HEK293 (cell line): Measurements from ENCODE around the gene DPYD.

ENCODE experiments used
- CTCF ChIA-PET: fragments of 350-600 bp; formaldehyde crosslinking; extraction: SDS; loops from one replicate; lab custom pipeline; 2021; ENCODE audit warnings: antibody characterized with exemption; lab: Yijun Ruan, JAX
- POLR2A ChIA-PET: fragments of 300-600 bp; formaldehyde crosslinking; extraction: SDS; loops from one replicate; lab custom pipeline; 2020; ENCODE audit warnings: antibody characterized with exemption, inconsistent platforms; lab: Yijun Ruan, JAX
- H3K27ac ChIP-seq: fragments of 200-500 bp; sonication (Bioruptor generic); 2 replicates; pipeline ENCODE4 v1.5.1; 2014; ENCODE audit warnings: low read depth, low read length, control low read depth, inconsistent platforms; ENCODE audit errors: extremely low read depth
- H3K36me3 ChIP-seq, 2 experiments: fragments of 200-500 bp in 1 of 2; sonication (Bioruptor generic) in 1 of 2; 1 replicate in 1 of 2; 2 replicates in 1 of 2; pipeline ENCODE4 v1.5.1; 2014 to 2017; ENCODE audit warnings: inconsistent platforms in 2 of 2, low read length in 2 of 2; ENCODE audit not compliant: control insufficient read depth in 2 of 2, insufficient read depth in 1 of 2
- H3K4me1 ChIP-seq: fragments of 200-500 bp; sonication (Bioruptor generic); 2 replicates; pipeline ENCODE4 v1.5.1; 2014; ENCODE audit warnings: mild to moderate bottlenecking, low read length, inconsistent platforms; ENCODE audit not compliant: control insufficient read depth, insufficient read depth
- H3K4me3 ChIP-seq: 2 replicates; pipeline ENCODE4 v1.5.1; 2011; ENCODE audit warnings: low read depth, mild to moderate bottlenecking, control low read depth, low read length, moderate library complexity
- H3K9me3 ChIP-seq: fragments of 200-500 bp; sonication (Bioruptor generic); 2 replicates; pipeline ENCODE4 v1.5.1; 2014; ENCODE audit warnings: low read depth, low read length, inconsistent platforms; ENCODE audit not compliant: control insufficient read depth, insufficient read depth
- AEBP2 ChIP-seq: fragments of 450-650 bp; formaldehyde crosslinking; IDR thresholded peaks from 2 replicates; pipeline ENCODE4 v1.5.1; 2016; ENCODE audit warnings: missing biosample characterization, missing genetic modification characterization, borderline replicate concordance
- EGR2 ChIP-seq: fragments of 450-650 bp; formaldehyde crosslinking; IDR thresholded peaks from 2 replicates; pipeline ENCODE4 v1.5.1; 2016; ENCODE audit warnings: low read depth, missing biosample characterization, missing genetic modification characterization
- KLF17 ChIP-seq: fragments of 450-650 bp; formaldehyde crosslinking; IDR thresholded peaks from 2 replicates; pipeline ENCODE4 v1.5.1; 2016; ENCODE audit warnings: missing biosample characterization, missing genetic modification characterization
- KLF9 ChIP-seq: fragments of 450-650 bp; formaldehyde crosslinking; IDR thresholded peaks from 2 replicates; pipeline ENCODE4 v1.5.1; 2016; ENCODE audit warnings: missing biosample characterization, missing genetic modification characterization, low read depth
- MYNN ChIP-seq: fragments of 450-650 bp; formaldehyde crosslinking; IDR thresholded peaks from 2 replicates; pipeline ENCODE4 v1.5.1; 2016; ENCODE audit warnings: missing biosample characterization, missing genetic modification characterization, borderline replicate concordance
- PRDM6 ChIP-seq: fragments of 450-650 bp; formaldehyde crosslinking; IDR thresholded peaks from 2 replicates; pipeline ENCODE4 v1.5.1; 2017; ENCODE audit warnings: missing biosample characterization, missing genetic modification characterization
- SP2 ChIP-seq: fragments of 450-650 bp; formaldehyde crosslinking; IDR thresholded peaks from 2 replicates; pipeline ENCODE4 v1.5.1; 2016; ENCODE audit warnings: missing biosample characterization, missing genetic modification characterization
- ZIC2 ChIP-seq: fragments of 450-650 bp; formaldehyde crosslinking; IDR thresholded peaks from 2 replicates; pipeline ENCODE4 v1.5.1; 2016; ENCODE audit warnings: missing biosample characterization, missing genetic modification characterization
- ZNF133 ChIP-seq: fragments of 450-650 bp; formaldehyde crosslinking; IDR thresholded peaks from 2 replicates; pipeline ENCODE4 v1.5.1; 2016; ENCODE audit warnings: missing biosample characterization, missing genetic modification characterization
- ZNF169 ChIP-seq: fragments of 450-650 bp; formaldehyde crosslinking; IDR thresholded peaks from 2 replicates; pipeline ENCODE4 v1.5.1; 2016; ENCODE audit warnings: missing biosample characterization, missing genetic modification characterization
- ZNF18 ChIP-seq: fragments of 450-650 bp; formaldehyde crosslinking; IDR thresholded peaks from 2 replicates; pipeline ENCODE4 v1.5.1; 2016; ENCODE audit warnings: missing biosample characterization, missing genetic modification characterization
- ZNF280C ChIP-seq: fragments of 450-650 bp; formaldehyde crosslinking; IDR thresholded peaks from 2 replicates; pipeline ENCODE4 v1.5.1; 2016; ENCODE audit warnings: missing biosample characterization, missing genetic modification characterization
- ZNF48 ChIP-seq: fragments of 450-650 bp; formaldehyde crosslinking; IDR thresholded peaks from 2 replicates; pipeline ENCODE4 v1.5.1; 2016; ENCODE audit warnings: missing biosample characterization, missing genetic modification characterization
- ZNF521 ChIP-seq: fragments of 450-650 bp; formaldehyde crosslinking; IDR thresholded peaks from 2 replicates; pipeline ENCODE4 v1.5.1; 2017; ENCODE audit warnings: missing biosample characterization, mild to moderate bottlenecking, missing genetic modification characterization
- ZNF585B ChIP-seq: fragments of 450-650 bp; formaldehyde crosslinking; IDR thresholded peaks from 2 replicates; pipeline ENCODE4 v1.5.1; 2016; ENCODE audit warnings: missing biosample characterization, missing genetic modification characterization
- ZNF621 ChIP-seq: fragments of 450-650 bp; formaldehyde crosslinking; IDR thresholded peaks from 2 replicates; pipeline ENCODE4 v1.5.1; 2017; ENCODE audit warnings: missing biosample characterization, missing genetic modification characterization
- ZNF624 ChIP-seq: fragments of 450-650 bp; formaldehyde crosslinking; IDR thresholded peaks from 2 replicates; pipeline ENCODE4 v1.5.1; 2017; ENCODE audit warnings: missing biosample characterization, missing genetic modification characterization
- ZNF658 ChIP-seq: fragments of 450-650 bp; formaldehyde crosslinking; IDR thresholded peaks from 2 replicates; pipeline ENCODE4; 2016; ENCODE audit warnings: missing biosample characterization, missing genetic modification characterization

Gene DPYD

GRCh38 chr1:97210307-97210706, 710.5 kb downstream of the DPYD start (continued):
- TF ChIP-seq ZNF280C (tag by site-specific recombination), result no peak
- TF ChIP-seq ZNF48, result no peak
- TF ChIP-seq ZNF621 (tag by site-specific recombination), result no peak

GRCh38 chr1:97209381-97209957, 711.4 kb downstream of the DPYD start:
- ChIA-PET POLR2A (no interaction called here), CTCF (interaction anchor here (0.6 to 0.7 kb wide), 2 partner anchors 35 to 476 kb away, joined by 3 to 4 read pairs; no protein-coding TSS in a partner anchor)
- Histone ChIP-seq H3K4me3 (no peak overlapping the region), H3K9me3 (no peaks in the 10 kb centered on the region), H3K4me1 (no peaks in the 10 kb centered on the region), H3K27ac (no peak overlapping the region), H3K36me3 (no peaks in the 10 kb centered on the region)
- TF ChIP-seq ZIC2 (tag by site-specific recombination), result no peak

- TF ChIP-seq PRDM6 (tag by site-specific recombination) (no peak), KLF9 (tag by site-specific recombination) (no peak), ZNF169 (tag by site-specific recombination) (no peak), KLF17 (tag by site-specific recombination) (no peak), ZNF624 (tag by site-specific recombination) (no peak), AEBP2 (tag by site-specific recombination) (no peak), ZNF658 (tag by site-specific recombination) (no peak), ZNF585B (no peak), EGR2 (no peak), SP2 (no peak), ZNF521 (tag by site-specific recombination) (no peak), ZNF133 (tag by site-specific recombination) (no peak), MYNN (tag by site-specific recombination) (no peak), ZNF280C (tag by site-specific recombination) (no peak), ZNF18 (tag by site-specific recombination) (no peak)
- CTCF ChIA-PET, result no interaction called here
- POLR2A ChIA-PET, result no interaction called here
- H3K4me3 ChIP-seq, result no peak overlapping the region
- no peaks in the 10 kb centered on the region for H3K9me3 ChIP-seq
- H3K36me3 ChIP-seq, result no peaks in the 10 kb centered on the region
- no peaks in the 10 kb centered on the region for H3K4me1 ChIP-seq
- H3K27ac ChIP-seq, result no peak overlapping the region
These were observed 713.0 kb downstream of the DPYD start for GRCh38 chr1:97207868-97208267.
